ENCODE data around the gene DHX15.

DNA sequence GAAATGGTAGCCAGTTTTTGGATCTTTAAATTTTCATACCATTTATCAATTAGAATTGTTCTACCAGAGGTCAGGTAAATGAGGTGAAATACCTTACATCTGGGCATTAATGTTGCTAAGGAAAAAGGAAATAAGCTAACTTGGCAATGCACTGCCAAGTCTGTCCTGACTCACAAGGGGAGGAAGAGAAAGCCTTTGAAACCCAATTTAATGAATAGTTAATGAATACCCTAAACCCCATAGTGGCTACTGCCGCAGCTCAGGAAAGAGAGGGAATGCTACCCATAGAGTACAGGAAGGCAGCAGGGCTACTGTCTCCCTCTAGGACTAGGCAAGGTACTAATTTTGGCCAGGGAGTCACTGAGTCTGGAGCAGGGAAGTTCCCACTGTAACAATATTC, 16.8 kb upstream of the DHX15 start:
- TF ChIP-seq, protein P1, sequence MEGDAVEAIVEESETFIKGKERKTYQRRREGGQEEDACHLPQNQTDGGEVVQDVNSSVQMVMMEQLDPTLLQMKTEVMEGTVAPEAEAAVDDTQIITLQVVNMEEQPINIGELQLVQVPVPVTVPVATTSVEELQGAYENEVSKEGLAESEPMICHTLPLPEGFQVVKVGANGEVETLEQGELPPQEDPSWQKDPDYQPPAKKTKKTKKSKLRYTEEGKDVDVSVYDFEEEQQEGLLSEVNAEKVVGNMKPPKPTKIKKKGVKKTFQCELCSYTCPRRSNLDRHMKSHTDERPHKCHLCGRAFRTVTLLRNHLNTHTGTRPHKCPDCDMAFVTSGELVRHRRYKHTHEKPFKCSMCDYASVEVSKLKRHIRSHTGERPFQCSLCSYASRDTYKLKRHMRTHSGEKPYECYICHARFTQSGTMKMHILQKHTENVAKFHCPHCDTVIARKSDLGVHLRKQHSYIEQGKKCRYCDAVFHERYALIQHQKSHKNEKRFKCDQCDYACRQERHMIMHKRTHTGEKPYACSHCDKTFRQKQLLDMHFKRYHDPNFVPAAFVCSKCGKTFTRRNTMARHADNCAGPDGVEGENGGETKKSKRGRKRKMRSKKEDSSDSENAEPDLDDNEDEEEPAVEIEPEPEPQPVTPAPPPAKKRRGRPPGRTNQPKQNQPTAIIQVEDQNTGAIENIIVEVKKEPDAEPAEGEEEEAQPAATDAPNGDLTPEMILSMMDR (conservative IDR thresholded peaks at IDR 0.05), result no peak
- TF ChIP-seq EZH2 (IDR thresholded peaks at IDR 0.05; ENCODE audit: low read depth), result no peak
